Epithelial cell of esophagus (primary cell): ENCODE measurements around the gene RTRAF.

Source experiments
- DNase-seq: peaks from one replicate; pipeline ENCODE4 v3.0.0; 2010; ENCODE audit warnings: low read depth
- H3K4me3 ChIP-seq: 2 replicates; pipeline ENCODE4 v1.5.1; 2011; ENCODE audit warnings: mild to moderate bottlenecking, low read length, control low read depth
- CTCF ChIP-seq: IDR thresholded peaks from 2 replicates; pipeline ENCODE4 v1.5.1; 2011; ENCODE audit warnings: low read depth, mild to moderate bottlenecking, low read length, control low read depth, inconsistent platforms; ENCODE audit not compliant: insufficient read depth; ENCODE audit errors: missing control alignments

RTRAF gene

GRCh38 chr14:52018970-52019369 lies 29.6 kb downstream of the RTRAF start:
- no peak for TF ChIP-seq CTCF
- H3K4me3 ChIP-seq, result no peak overlapping the region
- DNase-seq, result no peak

- no peak for TF ChIP-seq CTCF
- DNase-seq, result no peak
- no peak overlapping the region for H3K4me3 ChIP-seq
These were observed 30.9 kb downstream of the RTRAF start for GRCh38 chr14:52020161-52020714.

DNA sequence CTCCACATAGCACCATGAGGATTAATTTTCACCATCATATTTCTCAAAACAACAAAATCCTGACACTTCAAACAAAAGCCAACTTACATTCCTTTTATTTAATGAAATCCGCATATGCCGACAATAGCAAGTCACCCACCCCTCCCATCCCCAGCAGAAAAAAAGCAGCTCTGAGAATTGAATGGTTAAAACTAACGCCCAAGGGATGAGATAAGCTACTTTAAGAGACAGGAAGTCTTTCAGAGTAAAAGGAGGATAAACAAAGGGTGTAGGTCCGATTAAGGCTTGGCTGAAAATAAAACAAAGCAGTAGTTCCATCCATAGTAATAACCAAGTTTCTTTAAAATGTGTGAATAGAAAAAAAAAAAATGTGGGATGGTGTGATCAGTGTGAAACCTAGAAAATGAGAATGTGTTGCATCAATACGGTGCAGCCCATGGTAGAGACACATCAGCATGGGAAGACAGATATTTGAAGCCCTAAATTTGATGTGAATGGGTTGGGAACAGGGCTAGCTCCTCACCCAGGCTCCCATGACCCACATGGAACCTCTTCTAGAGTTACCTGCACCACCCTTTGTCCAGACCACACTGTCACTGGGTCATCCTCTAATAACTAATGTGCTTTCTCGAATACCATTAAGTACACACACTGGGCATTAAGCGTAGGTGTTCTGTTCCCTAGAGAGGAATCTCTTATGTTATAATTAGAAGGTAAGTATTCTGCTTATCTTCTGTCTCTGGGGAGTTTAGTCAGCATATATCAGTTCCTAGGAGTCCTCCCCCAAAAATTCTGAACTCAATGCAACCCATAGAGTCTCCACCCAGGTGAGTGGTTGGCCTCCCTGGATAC lies 31.7 kb downstream of the RTRAF start:
- DNase-seq, result no peak
- no peak overlapping the region for H3K4me3 ChIP-seq
- no peak for TF ChIP-seq CTCF

DNA sequence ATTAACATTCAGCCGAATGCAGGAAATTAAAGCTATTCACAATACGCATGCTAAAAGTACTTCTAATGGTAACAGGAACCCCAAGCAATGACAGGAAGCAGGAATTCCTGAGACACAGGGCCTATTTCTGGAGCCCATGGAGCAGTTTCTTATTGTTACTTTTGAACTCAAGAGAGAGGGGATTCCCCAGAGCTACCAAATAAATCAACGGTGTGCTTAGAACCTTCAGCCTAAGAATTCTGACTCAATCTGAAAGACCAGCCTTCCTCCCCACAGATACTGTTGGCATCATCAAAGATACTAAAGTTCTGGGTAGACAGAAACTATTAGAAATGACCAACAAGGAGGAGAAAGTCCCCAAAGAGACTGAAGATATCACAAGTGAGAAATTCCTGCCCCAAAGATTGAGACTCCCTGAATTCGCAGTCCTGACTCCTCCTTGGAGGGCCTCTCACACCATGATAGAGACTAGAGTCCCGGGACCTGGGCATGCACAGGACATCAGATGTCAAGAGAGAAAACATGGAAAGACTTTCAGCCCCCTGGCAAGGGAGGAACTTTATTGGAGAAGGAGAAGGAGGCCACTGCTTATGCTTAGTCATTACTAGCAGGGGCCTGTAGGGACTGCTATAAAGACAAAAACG lies 32.7 kb downstream of the RTRAF start:
- H3K4me3 ChIP-seq, result no peak overlapping the region
- no peak for TF ChIP-seq CTCF
- DNase-seq, result no peak

DNA sequence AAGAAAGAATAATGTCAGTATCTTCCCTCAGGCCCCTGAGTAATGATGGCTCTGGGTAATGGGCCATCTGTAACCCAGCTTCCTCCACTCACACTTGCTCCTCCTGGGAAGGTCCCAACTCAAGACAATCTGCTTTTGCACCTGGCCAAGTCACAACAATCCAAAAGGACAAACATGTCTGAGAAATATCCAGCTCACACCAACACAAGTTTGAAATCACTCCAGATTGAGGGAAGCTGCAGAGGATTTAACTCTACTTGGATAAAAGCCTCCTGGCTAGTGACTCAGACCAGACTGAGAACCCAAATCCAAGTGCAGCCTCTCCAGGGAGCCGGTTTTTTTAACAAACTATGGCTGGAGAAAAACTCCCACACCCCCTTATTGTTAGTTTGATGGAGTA lies 34.2 kb downstream of the RTRAF start:
- no peak overlapping the region for H3K4me3 ChIP-seq
- DNase-seq, result peak; percentile 47
- no peak for TF ChIP-seq CTCF

DNA sequence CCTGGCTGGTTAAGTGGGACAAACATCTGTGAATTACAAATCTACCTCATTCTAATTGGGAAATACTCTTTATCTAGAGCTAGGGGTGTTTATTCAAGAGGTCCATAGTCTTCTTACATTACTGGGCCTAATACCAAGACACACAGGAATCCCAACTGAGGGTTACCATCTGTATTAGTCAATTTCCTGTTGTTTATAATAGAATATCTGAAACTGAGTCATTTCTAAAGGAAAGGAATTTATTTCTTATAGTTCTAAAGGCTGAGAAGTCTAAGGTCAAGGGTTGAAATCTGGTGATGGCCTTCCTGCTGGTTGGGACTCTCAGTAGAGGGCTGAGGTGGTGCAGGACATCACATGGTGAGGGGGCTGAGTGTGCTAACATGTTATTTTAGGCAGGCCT lies 36.0 kb downstream of the RTRAF start:
- no peak for TF ChIP-seq CTCF
- no peak overlapping the region for H3K4me3 ChIP-seq
- DNase-seq, result peak; percentile 63
